GM19238 (cell line): ENCODE results near the gene LACTB.
A peak's percentile ranks its signal among the peaks of the same experiment; 100 is the strongest.

ENCODE experiments used
- DNase-seq: peaks from one replicate; pipeline ENCODE4 v3.0.0; 2011; ENCODE audit warnings: low spot score; ENCODE audit not compliant: insufficient read length

The LACTB gene

DNA sequence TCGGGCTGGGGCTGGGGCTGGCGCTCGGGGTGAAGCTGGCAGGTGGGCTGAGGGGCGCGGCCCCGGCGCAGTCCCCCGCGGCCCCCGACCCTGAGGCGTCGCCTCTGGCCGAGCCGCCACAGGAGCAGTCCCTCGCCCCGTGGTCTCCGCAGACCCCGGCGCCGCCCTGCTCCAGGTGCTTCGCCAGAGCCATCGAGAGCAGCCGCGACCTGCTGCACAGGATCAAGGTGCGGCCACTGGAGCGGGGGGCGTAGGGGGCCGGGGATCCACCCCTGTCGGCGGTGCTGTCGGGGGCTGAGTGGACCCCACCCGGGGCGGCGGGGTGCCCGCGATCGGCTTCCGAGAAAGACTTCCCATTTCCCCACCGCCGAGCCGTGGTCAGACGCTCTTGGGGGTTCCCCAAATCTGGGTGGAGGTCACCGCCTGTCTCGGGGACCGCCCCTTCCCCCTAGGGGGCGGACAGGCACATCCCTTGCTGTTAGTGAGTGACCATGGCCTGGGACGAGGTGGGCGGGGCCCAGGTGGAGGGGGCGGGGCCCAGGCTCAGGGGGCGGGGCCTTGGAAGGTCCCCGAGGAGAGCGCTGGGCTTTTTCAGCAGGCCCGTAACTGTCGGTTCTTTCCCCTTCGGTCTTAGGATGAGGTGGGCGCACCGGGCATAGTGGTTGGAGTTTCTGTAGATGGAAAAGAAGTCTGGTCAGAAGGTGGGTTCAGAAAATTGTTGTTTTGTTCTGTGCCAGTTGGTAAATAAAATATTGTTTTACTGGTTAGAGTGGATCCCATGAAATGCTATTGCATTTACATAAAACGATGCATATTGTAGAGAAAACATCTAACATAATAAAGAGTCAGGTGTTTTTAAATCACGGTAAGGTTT is 578 bp downstream of the LACTB start:
- peak; percentile 81 for DNase-seq

DNA sequence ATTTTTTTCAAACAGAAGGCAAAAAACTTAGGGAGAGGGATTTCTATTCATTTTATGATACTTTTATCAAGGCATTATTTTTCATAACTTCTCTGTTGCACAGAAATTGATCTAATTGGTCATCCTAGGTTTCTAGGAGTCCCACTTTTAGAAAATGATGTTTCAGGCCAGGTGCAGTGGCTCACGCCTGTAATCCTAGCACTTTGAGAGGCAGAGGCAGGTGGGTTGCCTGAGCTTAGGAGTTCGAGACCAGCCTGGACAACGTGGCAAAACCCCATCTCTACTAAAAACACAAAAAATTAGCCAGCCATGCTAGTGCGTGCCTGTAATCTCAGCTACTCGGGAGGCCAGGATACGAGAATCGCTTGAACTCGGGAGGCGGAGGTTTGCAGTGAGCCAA is 2.8 kb downstream of the LACTB start:
- DNase-seq = no peak

DNA sequence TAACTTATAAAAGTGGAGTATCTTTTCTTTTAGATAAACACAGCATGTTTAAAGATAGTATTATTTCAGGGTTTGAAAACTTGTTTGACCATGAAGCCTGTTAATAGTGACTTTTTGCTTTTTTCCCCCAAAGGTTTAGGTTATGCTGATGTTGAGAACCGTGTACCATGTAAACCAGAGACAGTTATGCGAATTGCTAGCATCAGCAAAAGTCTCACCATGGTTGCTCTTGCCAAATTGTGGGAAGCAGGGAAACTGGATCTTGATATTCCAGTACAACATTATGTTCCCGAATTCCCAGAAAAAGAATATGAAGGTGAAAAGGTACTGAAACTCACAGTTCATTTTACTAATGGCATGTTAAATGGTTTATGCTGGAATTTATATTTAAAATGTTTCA is 5.1 kb downstream of the LACTB start:
- no peak for DNase-seq

DNA sequence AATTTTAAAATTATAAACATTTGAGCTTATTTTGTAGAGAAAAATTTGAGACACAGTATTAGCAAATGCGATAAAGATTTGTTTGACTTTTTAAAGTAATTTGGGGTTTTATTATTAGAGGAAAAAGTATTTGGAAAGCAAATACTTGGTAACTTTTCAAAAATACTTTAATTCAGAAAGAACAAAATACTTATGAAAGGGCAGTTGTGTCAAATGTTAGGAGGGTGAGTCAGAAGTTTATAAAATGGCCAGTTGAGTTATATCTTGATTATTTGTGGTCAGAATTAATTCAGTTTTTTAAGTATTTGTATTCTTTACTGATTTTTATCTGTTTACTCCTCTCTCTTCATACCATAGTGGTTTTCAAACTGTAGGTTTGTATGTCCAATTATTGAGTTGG is 12.1 kb downstream of the LACTB start:
- DNase-seq = no peak

DNA sequence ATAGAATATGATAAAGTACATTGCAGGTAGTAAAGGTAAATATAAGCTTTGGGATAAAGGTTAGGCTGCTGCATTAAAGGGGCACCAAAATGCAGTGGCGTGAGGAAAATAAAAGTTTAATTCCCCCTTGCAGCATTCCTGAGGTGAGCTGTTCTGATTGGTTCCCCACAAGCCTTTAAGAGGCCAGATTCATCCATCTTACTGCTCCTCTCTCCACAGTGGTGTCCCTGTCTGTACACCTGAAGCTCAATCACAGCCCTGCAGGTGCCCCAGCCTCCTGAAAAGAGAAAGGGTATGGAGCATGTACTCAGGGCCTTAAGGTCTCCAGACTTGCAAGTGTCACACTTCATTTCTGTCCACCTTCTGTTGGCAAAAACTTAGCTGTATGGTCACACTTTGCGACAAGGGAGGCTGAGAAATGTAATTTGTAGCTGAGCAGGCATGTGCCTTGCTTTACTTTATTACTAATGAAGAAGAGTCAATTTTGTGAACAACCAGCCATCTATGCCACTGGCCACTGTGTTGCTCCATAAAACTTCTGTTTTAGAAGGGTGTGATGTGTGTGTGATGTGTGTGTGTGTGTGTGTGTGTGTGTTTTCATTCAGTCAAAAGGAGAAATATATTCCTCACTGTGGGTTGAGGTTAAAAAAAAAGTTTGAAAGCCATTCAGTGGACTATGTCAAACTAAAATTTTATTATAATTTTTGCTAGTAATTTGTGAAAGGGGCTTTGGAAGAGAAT is 12.8 kb downstream of the LACTB start:
- no peak for DNase-seq

DNA sequence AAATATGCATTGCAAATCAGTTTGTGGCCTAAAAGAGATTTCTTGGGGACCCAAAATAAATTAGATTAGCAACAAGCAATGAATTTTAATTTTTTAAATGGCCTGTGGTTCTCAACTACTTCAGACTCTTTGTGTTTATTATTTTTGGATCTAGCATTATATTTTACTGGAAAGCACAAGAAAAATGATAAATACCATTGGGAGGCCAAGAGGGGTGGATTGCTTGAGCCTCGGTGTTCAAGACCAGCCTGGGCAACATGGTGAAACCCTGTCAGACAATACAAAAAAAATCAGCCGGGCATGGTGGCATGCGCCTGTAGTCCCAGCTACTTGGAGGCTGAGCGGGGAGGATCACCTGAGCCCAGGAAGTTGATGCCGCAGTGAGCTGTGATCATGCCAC is 13.6 kb downstream of the LACTB start:
- DNase-seq = no peak

DNA sequence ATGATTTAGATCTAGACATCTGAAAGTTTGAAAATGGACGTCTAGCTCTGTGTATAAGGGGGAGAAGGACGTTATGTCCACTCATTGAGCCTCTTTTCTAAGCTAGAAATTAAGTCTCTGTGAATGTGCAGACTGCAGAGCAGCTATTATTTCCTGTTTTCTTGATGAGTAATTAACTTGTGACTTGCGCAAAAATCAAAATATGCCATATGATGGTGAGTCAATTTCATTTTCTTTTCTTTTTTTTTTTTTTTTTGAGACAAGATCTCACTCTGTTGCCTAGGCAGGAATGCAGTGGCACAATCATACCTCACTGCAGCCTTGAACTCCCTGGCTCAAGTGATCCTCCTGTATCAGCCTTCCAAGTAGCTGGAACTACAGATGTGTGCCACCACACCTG is 14.1 kb downstream of the LACTB start:
- DNase-seq = no peak

DNA sequence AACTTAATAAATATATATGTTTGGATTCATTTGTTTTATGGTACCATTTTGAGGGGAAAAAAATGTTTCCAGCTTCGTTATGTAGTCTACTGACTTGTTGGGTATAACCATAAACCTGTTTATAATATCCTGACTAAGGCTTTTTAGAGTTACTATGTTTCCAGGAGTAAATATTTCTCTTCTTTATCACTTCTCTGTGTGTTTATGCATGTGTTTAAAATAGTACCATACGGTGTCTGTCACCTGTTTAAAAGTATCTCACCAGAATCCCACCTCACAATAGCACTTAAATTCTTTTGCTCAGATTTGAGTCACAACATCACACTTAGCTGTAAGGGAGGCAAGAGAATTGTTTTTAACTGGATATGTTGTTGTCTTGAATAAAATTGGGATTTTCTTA is 15.1 kb downstream of the LACTB start:
- DNase-seq = no peak

DNA sequence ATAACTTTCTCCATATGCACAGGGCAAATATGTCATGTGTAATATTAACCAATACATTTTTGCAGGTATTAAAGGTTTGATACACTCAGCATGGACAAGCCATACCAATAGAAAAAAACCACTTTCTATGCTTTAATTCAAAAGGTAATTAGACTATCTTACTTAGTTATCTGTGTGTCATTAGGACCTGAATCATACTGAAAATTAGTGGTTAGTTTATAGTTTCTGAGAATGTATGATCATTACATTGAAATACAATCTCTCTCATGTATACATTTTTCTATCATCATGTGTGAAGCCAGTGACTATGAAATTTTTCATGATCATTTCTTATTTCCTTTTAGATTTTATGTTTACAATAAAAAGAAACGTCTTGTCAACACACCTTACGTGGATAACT is 19.3 kb downstream of the LACTB start:
- no peak for DNase-seq

DNA sequence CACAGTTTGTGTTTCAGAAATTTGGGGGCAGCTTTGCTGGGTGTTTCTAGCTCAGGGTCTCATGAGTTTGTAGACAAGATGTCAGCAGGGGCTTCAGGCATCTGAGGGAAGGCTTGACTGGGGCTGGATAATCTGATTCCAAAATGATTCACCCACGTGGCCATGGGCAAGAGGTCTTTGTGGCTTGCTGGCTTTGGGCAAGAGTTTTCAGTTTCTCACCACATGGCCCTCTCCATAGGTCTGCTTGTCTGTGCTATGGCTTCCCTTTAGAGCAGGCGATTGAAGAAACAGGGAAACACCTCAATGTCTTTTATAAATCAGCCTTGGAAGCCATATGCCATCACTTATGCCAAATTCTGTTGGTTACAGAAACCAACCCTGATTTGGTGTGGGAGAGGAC is 23.8 kb downstream of the LACTB start:
- DNase-seq = no peak

DNA sequence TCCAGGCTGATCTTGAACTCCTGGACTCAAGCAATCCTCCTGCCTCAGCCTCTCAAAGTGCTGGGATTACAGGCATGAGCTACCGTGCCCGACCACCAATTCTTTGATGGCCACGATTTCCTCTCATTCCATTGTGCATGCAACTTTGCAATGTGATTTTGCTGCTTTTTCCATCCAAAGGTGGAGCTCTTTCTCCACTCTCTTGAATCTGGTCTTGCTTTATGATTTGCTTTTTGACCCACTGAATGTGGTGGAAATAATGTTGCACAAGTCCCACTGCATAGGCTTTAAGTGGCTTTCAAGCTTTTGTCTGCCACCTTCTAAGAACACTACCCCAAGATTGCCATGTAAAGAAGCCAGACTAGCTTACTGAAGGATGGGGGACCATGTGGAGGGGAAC is 25.0 kb downstream of the LACTB start:
- no peak for DNase-seq

DNA sequence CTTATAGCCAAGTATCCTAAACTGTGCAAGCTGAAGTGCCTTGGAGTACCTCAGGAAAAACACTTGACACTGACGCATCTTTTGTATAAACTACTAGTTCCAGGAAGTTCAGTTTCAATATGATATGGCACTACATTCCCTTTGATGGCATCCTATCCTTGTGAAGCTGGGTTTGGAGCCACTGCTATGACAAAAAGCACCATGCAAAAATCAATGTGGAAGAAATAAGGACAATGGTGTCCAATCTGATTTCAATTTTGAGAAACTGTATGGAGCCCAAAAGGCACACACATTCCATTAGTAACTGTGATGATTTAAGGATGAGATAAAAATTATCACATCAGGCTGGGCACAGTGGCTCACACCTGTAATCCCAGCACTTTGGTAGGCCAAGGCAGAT is 30.0 kb downstream of the LACTB start:
- DNase-seq = no peak

DNA sequence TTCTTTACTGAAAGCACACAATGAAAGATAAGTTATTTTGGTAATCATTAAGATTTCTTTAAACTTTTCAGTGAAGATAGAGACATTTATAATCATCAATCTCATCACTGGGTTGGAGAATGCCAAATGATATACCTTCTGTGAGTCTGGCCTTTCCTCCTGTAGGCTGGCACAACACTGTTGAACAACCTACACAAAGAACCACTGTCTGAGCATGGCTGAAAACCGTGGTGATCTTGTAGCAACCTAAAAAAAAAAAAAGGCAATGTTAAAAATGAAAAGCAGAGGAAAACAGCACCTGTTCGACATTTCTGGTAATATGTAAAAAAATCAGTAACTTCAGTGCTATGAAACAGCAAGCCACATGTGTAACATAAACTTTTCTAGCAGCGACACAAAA is 33.8 kb downstream of the LACTB start:
- DNase-seq = no peak

DNA sequence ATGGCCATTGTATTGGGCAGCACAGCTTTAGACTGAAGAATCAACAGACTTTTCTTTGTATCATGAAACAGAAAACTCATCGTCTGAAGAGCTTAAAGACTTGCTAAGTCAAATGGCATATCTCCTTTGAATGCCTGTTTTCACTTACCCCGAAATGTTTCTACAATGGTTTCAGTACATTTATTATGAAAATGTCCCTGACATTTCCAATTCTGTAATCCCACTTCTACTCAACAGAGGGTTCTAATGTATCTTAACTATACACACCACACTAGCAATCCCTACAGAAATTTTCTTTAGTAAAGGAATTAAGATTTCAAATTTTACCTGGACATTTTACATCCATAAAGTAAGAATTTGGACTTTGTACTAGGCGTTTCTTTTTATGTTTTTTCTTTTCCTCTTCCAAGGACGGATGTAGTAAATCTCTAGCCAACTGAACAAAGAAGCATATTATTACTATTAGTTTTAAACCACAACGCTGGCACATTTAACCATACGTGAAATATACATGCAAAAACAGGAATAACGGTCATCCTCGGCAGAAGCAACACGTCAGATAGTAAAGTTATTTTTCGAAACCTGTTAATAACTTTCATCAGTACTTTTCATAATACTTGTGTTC is 34.5 kb downstream of the LACTB start:
- DNase-seq = no peak

DNA sequence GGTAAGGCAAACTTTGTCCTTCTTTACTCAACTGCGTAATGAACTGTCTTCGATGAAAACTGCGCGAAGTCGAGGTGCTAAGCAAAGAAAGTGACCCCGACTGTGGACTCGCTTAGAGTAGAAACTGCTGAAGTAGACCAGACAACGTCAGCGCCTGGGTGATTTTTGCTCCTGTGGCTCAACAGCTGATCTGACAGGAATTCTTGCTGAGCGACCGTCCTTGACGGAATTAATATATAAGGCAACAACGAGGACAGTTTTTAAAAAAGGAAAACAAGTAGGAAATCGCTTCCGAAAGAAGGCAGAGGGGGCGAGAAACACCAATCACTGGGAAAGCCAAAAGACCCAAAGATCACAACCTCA is 35.1 kb downstream of the LACTB start:
- DNase-seq = no peak

DNA sequence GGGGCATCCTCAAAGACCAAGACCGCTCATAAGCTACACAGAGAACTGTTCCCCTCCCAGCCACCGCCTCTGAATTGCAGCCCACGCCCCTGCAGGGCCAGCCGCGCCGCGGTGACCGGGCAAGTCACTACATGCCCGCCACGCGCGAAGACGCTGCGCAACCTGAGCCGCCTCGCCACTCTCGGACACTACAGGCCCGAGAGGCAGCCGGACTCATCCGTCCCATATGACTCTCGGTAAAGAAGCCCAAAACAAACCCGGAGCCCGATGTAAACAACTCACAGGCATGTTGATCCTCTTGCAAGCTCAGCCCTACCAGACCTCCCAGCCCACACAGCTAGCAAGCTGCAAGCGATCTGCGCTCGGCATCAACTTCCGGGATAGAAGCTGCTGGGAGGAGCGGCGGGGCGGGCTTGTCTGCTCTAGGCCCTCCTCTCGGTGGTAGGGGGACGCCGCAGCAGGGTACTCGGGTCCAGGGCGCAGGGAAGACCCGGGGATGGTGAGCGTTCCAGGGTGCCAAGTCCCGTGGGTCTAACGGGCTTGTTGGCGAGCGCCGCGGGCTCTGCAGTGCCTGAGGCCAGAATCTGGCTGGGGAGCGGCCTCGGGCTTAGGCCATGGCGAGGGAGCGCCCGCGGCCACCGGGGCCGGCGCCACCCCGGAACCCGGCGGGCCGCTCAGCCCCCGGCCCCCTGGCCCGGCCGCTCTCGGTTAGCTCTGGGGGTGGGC is 35.6 kb downstream of the LACTB start, which contains the start of gene RPS27L:
Gene RPS27L, minus strand, starts transcription at position 360 of the 726 bp plus-strand sequence. Its CDS starts 72 bp downstream, at position 288.
- peak; percentile 88 for DNase-seq

DNA sequence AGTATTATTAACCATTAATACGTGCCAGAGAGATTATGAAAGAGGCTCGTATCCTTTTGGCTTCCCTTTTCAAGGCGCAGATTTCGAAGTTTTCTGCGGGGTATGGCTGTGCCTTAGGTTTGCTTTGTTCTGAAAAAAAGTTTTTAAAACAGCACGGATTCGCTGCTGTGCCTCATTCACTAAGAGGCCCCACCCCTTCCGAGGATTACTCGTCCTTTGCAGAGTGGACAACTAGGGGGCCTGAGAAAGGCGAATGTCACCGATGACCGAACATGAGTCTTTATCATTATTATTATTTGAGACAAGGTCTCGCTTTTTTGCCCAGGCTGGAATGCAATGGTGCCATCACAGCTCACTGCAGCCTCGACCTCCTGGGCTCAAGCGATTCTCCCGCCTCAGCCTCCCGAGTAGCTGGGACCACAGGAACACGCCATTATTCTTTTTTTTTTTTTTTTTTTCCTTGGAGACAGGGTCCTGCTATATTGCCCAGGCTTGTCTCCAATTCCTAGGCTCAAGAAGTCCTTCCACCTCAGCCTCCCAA is 36.3 kb downstream of the LACTB start:
- DNase-seq = no peak

DNA sequence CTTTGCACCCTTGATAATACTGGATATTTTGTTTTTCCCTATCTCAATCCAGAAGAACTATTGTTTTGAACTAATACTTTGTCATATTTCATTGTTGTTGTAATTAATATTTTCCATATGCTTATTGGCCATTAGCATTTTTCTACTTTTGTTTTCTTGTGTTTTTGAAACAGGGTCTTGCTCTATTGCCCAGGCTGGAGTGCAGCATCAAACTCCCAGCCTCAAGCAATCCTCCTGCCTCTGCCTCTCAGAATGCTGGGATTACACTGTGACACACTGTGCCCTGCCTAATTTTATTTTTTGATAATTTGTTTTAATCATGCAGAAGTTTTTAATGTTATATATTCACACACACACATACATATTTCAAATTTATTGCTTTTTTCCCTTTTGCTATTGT is 39.0 kb downstream of the LACTB start:
- DNase-seq = no peak

DNA sequence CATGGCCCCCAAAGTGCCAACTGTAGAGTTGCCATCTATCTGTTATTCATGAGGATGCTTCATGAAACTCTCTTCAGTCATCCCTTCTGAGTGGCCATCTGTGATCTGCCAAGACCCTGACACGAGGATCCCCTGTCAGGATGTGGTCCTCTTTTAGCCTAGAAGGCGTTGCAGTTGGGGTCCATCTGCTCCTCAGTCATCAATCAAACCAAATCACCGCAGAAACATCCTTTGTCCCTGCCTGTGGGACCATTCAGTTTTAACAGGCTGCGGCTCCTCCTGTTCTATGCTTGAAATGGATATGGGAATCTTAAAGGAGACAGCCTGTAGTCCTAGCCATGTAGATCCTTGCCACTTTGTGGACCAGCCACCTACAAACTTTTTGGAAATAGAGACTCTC is 41.6 kb downstream of the LACTB start:
- DNase-seq = no peak

DNA sequence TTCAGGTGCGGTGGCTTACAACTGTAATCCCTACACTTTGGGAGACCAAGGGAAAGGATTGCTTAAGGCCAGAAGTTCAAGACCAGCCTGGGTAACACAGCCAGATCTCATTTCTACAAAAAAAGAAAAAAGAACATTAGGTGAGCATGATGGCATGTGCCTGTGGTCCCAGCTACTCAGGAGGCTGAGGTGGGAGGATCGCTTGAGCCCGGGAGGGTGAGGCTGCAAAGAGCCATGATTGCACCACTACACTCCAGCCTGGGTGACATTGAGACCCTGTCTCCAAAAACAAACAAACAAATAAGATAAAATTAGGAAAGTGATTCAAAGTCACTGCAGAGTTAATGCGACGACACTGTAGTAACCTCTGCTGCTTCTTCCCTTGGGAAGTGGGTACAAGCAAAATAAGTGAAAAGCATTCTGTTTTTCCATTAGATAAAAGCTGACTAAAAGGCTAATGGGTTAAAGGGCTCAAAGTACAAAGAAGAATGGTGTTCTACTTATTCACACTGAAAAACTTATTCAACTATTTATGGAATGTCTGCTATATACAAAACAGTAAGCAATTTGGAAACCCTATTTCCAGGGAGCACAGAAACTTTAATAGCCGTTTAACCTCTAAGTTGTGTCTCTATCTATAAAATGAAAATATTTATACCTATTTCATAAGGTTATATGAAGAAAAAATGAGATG is 43.7 kb downstream of the LACTB start:
- no peak for DNase-seq

DNA sequence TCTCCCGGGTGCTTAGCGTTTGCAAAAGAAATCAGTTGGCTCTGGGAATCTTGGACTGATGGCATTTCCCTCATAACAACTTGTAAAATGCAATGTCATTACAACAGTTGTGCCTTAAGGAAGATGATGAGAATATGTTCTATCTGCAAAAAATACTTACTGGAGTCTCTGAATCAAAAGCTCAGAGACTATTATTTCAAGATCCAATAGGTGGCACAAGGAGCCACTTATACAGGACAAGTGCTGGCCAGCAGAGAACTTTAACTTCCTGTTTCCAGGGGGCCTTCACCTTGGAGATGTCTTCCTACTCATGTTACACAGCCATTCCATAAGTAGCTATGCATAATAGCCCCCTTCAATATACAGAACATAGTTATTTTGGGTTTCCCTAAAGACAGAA is 44.6 kb downstream of the LACTB start:
- DNase-seq = no peak
